Measurements from ENCODE around the gene PLA2G4A. TPM values are rescaled to one million over a fixed set of nuclear protein-coding genes. Genes with fewer than 3 reads are reported as not detected.

Gene PLA2G4A
- polyA plus RNA-seq, 1 donor from 2014 or later, result not detected

DNA sequence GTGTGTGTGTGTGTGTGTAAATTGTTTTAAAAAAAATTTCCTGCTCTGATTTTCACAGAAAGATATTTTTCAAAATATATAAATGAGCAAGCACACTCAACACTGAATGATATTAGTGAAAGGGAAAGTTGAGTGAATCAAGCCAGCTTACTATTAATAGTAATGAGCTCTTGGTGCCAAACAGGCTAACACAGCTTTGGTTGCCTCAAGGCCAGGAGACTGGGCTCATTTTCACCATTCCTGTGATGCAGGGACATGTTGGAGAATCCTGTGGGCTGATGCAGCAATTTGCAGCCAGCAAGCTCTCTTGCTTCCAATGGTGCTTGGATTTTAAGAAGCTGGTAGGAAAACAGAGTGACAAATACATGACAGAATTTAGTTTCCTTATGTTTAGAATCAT is 30.2 kb downstream of the PLA2G4A start:
- no peak overlapping the region for H3K27ac ChIP-seq (ENCODE audit: low read length)
- no peak overlapping the region for H3K4me2 ChIP-seq (ENCODE audit: low read length)
- H3K4me3 ChIP-seq (ENCODE audit: low read length), result no peak overlapping the region
- H3K9me2 ChIP-seq (ENCODE audit: insufficient read depth, low read length), result no peaks in the 10 kb centered on the region
- no peaks in the 10 kb centered on the region for H3F3A ChIP-seq (ENCODE audit: insufficient read depth, low read length, poor library complexity, severe bottlenecking)
- no peaks in the 10 kb centered on the region for H3K36me3 ChIP-seq (ENCODE audit: insufficient read depth, low read length)
- no peak overlapping the region for H2AFZ ChIP-seq (ENCODE audit: low read depth, low read length)
- H3K27me3 ChIP-seq (ENCODE audit: insufficient read depth, low read depth, low read length), result no peaks in the 10 kb centered on the region
- H3K79me2 ChIP-seq (replicated peaks; ENCODE audit: insufficient read depth, low read length), result no peaks in the 10 kb centered on the region
- H3K9ac ChIP-seq (ENCODE audit: low read length), result no peak overlapping the region
- TF ChIP-seq CTCF (IDR thresholded peaks at IDR 0.05; ENCODE audit: poor library complexity, severe bottlenecking) (no peak), EZH2 (IDR thresholded peaks at IDR 0.05; ENCODE audit: borderline replicate concordance, insufficient read depth, low read length, poor library complexity, severe bottlenecking) (no peak), MXI1 (conservative IDR thresholded peaks at IDR 0.05; ENCODE audit: poor library complexity, severe bottlenecking) (no peak), POLR2AphosphoS5 (IDR thresholded peaks at IDR 0.05) (no peak)
- H3K9me3 ChIP-seq (ENCODE audit: low read length), result no peaks in the 10 kb centered on the region
- no peaks in the 10 kb centered on the region for H4K20me1 ChIP-seq (ENCODE audit: insufficient read depth)

- Histone ChIP-seq H3K9ac (ENCODE audit: low read length) (no peak overlapping the region), H3K27ac (ENCODE audit: low read length) (no peak overlapping the region), H3K27me3 (ENCODE audit: insufficient read depth, low read depth, low read length) (no peaks in the 10 kb centered on the region), H4K20me1 (ENCODE audit: insufficient read depth) (no peaks in the 10 kb centered on the region), H3F3A (ENCODE audit: insufficient read depth, low read length, poor library complexity, severe bottlenecking) (no peaks in the 10 kb centered on the region), H3K9me2 (ENCODE audit: insufficient read depth, low read length) (no peaks in the 10 kb centered on the region), H3K4me2 (ENCODE audit: low read length) (no peak overlapping the region), H3K4me3 (ENCODE audit: low read length) (no peak overlapping the region), H3K9me3 (ENCODE audit: low read length) (no peaks in the 10 kb centered on the region), H3K79me2 (replicated peaks; ENCODE audit: insufficient read depth, low read length) (no peaks in the 10 kb centered on the region), H2AFZ (ENCODE audit: low read depth, low read length) (no peak overlapping the region), H3K36me3 (ENCODE audit: insufficient read depth, low read length) (no peaks in the 10 kb centered on the region)
- TF ChIP-seq EP300 (conservative IDR thresholded peaks at IDR 0.05; ENCODE audit: poor library complexity, severe bottlenecking) (no peak), SMC3 (conservative IDR thresholded peaks at IDR 0.05; ENCODE audit: poor library complexity) (no peak), TAF1 (IDR thresholded peaks at IDR 0.05; ENCODE audit: low read depth) (no peak), CTCF (IDR thresholded peaks at IDR 0.05; ENCODE audit: poor library complexity, severe bottlenecking) (no peak), POLR2AphosphoS5 (IDR thresholded peaks at IDR 0.05) (no peak), RAD21 (conservative IDR thresholded peaks at IDR 0.05) (no peak), REST (IDR thresholded peaks at IDR 0.05; ENCODE audit: borderline replicate concordance) (no peak), MXI1 (conservative IDR thresholded peaks at IDR 0.05; ENCODE audit: poor library complexity, severe bottlenecking) (no peak), EZH2 (IDR thresholded peaks at IDR 0.05; ENCODE audit: borderline replicate concordance, insufficient read depth, low read length, poor library complexity, severe bottlenecking) (no peak)
These were observed 31.2 kb downstream of the PLA2G4A start for GRCh38 chr1:186859995-186860394.

All from neural cell (in vitro differentiated cells).